ENCODE data around the gene PHYKPL. TPM values are rescaled to one million over a fixed set of nuclear protein-coding genes. Genes with fewer than 3 reads are reported as not detected.

Gene PHYKPL
- total and polyA plus RNA-seq, 2 of the 13 experiments (the other 11 are each of a cell fraction or from before 2014, with no cell fraction given) = 18.0 to 78.6 TPM

DNA sequence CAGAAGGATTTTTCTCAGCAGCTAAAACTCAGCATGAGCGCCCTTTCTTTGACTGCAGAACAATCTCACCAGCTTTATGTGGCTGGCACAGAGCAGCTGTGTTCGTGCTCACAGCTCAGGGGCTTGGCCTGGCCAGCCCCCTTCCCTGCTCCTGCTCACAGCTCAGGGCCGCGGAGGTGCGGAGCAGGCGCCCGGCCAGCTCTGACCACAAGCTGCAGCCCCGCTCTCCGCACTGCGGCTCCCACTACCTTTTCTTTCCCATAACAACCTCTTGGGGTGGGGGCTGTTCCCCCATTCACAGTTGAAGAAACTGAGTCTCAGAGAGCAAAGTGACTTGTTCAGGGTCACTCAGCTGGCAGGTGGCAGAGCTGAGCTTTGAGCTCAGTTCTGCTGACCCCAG, 34.0 kb upstream of the PHYKPL start (continued):
- TF ChIP-seq SMAD1 (CRISPR knock-in tag; IDR thresholded peaks at IDR 0.05; ENCODE audit: borderline replicate concordance, low read depth) = no peak
- no peak for TF ChIP-seq SETDB1 (CRISPR knock-in tag; IDR thresholded peaks at IDR 0.05; ENCODE audit: borderline replicate concordance)
- TF ChIP-seq, protein P1, sequence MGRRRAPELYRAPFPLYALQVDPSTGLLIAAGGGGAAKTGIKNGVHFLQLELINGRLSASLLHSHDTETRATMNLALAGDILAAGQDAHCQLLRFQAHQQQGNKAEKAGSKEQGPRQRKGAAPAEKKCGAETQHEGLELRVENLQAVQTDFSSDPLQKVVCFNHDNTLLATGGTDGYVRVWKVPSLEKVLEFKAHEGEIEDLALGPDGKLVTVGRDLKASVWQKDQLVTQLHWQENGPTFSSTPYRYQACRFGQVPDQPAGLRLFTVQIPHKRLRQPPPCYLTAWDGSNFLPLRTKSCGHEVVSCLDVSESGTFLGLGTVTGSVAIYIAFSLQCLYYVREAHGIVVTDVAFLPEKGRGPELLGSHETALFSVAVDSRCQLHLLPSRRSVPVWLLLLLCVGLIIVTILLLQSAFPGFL (CRISPR knock-in tag; IDR thresholded peaks at IDR 0.05) = no peak
- TF ChIP-seq TAF1 (CRISPR knock-in tag; IDR thresholded peaks at IDR 0.05) = no peak
- no peak for TF ChIP-seq MTA3 (CRISPR knock-in tag; IDR thresholded peaks at IDR 0.05)
- no peak for TF ChIP-seq REPIN1 (CRISPR knock-in tag; IDR thresholded peaks at IDR 0.05; ENCODE audit: borderline replicate concordance, low read depth)
- TF ChIP-seq ZNF335 (CRISPR knock-in tag; IDR thresholded peaks at IDR 0.05) = no peak
- TF ChIP-seq, protein P2, sequence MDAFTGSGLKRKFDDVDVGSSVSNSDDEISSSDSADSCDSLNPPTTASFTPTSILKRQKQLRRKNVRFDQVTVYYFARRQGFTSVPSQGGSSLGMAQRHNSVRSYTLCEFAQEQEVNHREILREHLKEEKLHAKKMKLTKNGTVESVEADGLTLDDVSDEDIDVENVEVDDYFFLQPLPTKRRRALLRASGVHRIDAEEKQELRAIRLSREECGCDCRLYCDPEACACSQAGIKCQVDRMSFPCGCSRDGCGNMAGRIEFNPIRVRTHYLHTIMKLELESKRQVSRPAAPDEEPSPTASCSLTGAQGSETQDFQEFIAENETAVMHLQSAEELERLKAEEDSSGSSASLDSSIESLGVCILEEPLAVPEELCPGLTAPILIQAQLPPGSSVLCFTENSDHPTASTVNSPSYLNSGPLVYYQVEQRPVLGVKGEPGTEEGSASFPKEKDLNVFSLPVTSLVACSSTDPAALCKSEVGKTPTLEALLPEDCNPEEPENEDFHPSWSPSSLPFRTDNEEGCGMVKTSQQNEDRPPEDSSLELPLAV (CRISPR knock-in tag; conservative IDR thresholded peaks at IDR 0.05; ENCODE audit: low read depth) = no peak
- TF ChIP-seq, protein P3, sequence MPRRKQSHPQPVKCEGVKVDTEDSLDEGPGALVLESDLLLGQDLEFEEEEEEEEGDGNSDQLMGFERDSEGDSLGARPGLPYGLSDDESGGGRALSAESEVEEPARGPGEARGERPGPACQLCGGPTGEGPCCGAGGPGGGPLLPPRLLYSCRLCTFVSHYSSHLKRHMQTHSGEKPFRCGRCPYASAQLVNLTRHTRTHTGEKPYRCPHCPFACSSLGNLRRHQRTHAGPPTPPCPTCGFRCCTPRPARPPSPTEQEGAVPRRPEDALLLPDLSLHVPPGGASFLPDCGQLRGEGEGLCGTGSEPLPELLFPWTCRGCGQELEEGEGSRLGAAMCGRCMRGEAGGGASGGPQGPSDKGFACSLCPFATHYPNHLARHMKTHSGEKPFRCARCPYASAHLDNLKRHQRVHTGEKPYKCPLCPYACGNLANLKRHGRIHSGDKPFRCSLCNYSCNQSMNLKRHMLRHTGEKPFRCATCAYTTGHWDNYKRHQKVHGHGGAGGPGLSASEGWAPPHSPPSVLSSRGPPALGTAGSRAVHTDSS (CRISPR knock-in tag; conservative IDR thresholded peaks at IDR 0.05) = no peak
- TF ChIP-seq NFKBIZ (CRISPR knock-in tag; IDR thresholded peaks at IDR 0.05) = no peak
- no peak for TF ChIP-seq ZNF143 (CRISPR knock-in tag; IDR thresholded peaks at IDR 0.05)
